Glomerular endothelial cell (primary cell): Measurements from ENCODE around the gene OR52K2. TPM values are rescaled to one million over a fixed set of nuclear protein-coding genes. Genes with fewer than 3 reads are reported as not detected.
"Not testable (repeated sequence)": the region's sequence is repeated elsewhere in the genome, so short reads cannot be mapped to it uniquely, and the experiment has no call there.

Experiments
- DNase-seq: peaks from one replicate; pipeline ENCODE4 v3.0.0-alpha.2; 2011; ENCODE audit warnings: low read depth, low spot score; ENCODE audit errors: extremely low read depth
- total RNA-seq: library from RNA; depleted of rRNA; stranded (reverse); fragments of >200 nt; gene quantifications from 2 replicates; pipeline ENCODE4 v1.2.3, GENCODE V29; 2015

The OR52K2 gene
- total RNA-seq, 1 donor from 2014 or later = not detected

DNA sequence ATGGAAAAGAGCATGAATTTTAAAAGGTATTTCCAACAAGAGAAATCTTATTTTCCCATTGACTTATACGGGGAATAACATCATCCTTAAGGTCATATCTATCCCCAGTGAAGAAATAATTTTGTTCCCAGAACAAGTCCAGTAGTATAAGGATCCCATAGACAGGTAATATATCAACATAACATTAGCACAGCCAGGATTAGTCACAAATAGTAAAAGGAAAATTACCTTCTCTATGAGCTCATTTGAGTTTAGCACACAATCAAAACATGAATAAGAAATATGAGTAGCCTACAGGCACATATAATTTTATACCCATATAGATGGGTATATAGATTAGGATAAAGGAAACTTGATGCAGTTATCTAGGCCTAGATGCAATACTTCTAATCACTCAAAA lies 30.5 kb downstream of the OR52K2 start:
- no peak for DNase-seq

- peak; percentile 10 for DNase-seq
Observed at GRCh38 chr11:4480577-4481239, 31.6 kb downstream of the OR52K2 start.

DNA sequence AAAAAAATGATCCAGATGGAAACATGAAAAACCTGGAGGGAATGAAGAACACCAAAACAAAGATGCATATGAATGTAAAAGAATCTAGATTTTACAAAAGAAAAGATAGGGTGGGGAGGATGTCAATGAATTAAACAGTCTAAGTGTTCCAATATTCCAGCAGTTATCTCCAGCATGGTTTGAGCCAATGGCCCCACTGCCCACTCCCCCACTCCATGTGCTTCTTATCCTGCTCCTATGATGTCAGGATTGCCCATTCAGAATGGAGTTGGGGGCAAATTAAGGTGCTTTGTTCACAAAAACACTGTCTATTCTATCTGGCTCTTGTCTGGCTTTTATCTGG lies 32.1 kb downstream of the OR52K2 start:
- DNase-seq = no peak

DNA sequence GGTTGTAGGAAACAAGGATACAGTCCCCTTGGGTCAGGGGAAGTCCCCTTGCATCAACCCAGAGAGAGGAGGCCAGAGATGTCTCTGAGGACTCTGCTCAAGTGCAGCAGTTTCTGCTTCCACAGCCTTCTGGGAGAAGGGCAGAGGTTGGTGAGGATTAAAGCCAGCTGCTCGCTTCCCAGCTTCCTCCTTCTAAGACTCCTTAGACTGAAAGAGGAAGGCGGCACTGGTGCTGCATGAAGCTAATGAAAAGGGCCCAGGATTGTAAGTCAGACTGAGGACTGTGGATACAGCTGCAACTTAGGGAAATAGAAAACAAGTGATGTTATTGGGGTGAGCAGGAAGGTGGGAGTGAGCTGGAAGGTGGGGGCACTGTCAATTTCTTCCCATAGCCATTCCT lies 33.4 kb downstream of the OR52K2 start, which contains the start of gene OR52K1:
Gene OR52K1, plus strand, starts transcription at position 202 of the 400 bp plus-strand sequence. CDS start 6,255 bp downstream, outside the sequence.
- DNase-seq = no peak

DNA sequence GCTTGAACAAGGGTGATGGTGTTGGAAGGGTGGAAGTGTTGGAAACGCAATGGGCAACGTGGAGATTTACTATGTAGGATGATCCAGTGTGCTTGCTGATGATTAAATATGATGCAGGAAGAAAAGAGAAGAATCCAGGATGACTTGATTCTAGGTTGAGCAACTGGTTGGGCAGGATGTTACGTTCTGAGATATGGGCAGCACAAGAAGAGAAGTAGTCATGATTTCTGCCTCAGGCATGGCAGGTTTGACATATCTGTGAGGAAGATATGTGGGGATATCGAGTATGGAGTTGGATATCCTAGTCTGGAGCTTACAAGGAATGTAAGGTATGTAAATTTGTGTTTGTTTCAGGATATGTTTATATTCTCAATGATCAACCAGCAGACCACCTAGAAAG lies 35.2 kb downstream of the OR52K2 start:
- no peak for DNase-seq

- not testable (repeated sequence) for DNase-seq
Observed at GRCh38 chr11:4491405-4491804, 42.3 kb downstream of the OR52K2 start.

GRCh38 chr11:4491878-4492606 lies 42.9 kb downstream of the OR52K2 start:
- no peak for DNase-seq

GRCh38 chr11:4493480-4493818 lies 44.4 kb downstream of the OR52K2 start:
- DNase-seq = no peak

DNA sequence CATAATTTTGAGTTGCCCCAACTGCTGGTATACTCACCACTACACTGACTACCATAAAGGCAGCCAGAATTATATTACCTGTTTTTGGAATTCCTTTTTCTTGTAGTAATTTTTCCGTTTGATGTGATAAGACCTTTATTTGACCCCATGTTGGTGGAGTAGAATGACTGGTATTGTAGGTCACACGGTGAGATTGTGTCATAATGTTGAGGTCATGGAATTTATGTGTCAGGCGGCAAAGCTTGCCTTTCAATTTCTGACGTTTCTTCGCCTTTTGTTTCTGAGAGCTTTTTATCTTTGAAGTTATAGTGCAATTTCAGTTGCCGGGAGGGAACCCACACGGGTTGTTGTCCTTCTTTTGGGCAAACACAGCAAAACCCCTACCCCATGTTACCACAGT lies 46.4 kb downstream of the OR52K2 start:
- DNase-seq = no peak

DNA sequence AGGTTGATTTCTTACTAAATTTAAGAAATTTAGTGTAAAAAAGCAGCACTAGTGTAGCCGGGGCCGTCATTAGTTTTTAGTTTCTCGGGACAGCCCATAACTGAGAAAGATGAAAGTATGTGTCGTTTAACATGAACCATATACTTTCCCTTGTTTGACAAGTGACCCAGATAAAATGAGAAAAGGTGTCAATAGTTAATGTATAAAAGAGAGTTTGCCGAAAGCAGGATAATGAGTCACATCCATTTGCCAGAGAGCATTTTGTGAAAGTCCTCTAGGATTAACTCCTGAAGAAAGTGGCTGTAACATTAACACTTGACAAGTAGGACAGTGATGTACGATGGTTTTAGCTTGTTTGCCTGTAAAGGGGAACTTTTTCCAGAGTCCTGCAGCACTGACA lies 46.9 kb downstream of the OR52K2 start:
- no peak for DNase-seq

DNA sequence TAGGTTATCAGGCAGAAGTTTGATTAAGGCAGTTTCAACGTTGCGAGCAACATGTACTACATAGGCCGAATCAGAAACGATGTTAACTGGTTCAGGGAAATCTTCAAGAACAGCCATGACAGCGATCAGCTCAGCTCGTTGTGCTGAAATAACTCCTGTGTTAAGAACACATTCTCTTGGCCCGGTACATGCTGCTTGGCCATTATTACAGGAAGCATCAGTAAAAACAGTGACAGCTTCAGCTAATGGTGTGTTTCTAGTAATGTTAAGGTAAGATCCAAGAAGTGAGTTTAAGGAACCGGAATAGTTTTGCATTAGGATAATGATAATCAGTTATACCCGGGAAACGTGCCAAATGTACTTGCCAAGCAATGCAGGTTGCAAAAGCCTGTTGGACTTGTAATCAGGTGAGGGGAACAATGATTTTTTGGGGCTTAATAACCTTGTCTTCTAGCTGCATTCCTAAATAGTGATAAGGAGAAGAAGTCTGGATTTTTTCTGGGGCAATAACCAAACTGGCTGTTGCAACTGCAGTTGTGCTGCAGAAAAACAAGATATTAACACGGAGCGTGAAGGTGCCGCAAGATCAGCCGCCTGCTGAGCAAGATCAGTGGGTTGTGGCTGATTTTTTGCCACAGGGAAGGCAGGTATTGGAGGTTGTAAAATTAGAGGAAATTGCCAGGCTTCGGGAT lies 47.6 kb downstream of the OR52K2 start:
- DNase-seq = no peak

Other genes with a start within 250 kb of the OR52K2 start
- not detected in 2 replicates for gene OR52B4, start 80.9 kb upstream of the OR52K2 start, total RNA-seq
- gene TRIM21, start 55.6 kb upstream of the OR52K2 start, total RNA-seq = 35.5 and 36.1 TPM in 2 replicates
- gene OR52K1, start 33.4 kb downstream of the OR52K2 start, total RNA-seq = not detected in 2 replicates
- not detected in 2 replicates for gene OR52M1, start 95.9 kb downstream of the OR52K2 start, total RNA-seq
- gene OR52I2, start 132.4 kb downstream of the OR52K2 start, total RNA-seq = not detected in 2 replicates
- gene OR52I1, start 144.7 kb downstream of the OR52K2 start, total RNA-seq = not detected in 2 replicates
- 21.0 and 21.9 TPM in 2 replicates for gene TRIM68, start 158.9 kb downstream of the OR52K2 start, total RNA-seq
- gene OR51D1, start 188.2 kb downstream of the OR52K2 start, total RNA-seq = not detected in 2 replicates
- gene OR51E1, start 194.7 kb downstream of the OR52K2 start, total RNA-seq = not detected in 2 replicates
- gene OR51E2, start 248.6 kb downstream of the OR52K2 start, total RNA-seq = 0.06 TPM in 1 of 2 replicates, not detected in the other